GM18870 (cell line): ENCODE measurements around the gene NME8.
"Not testable (repeated sequence)": the region's sequence is repeated elsewhere in the genome, so short reads cannot be mapped to it uniquely, and the experiment has no call there.

ENCODE experiments used
- ATAC-seq: cut with Tn5 transposase; IDR thresholded peaks from one replicate; pipeline ENCODE4 v1.9.1; 2021; ENCODE audit warnings: moderate library complexity; ENCODE audit not compliant: unreplicated experiment

The NME8 gene, protein sequence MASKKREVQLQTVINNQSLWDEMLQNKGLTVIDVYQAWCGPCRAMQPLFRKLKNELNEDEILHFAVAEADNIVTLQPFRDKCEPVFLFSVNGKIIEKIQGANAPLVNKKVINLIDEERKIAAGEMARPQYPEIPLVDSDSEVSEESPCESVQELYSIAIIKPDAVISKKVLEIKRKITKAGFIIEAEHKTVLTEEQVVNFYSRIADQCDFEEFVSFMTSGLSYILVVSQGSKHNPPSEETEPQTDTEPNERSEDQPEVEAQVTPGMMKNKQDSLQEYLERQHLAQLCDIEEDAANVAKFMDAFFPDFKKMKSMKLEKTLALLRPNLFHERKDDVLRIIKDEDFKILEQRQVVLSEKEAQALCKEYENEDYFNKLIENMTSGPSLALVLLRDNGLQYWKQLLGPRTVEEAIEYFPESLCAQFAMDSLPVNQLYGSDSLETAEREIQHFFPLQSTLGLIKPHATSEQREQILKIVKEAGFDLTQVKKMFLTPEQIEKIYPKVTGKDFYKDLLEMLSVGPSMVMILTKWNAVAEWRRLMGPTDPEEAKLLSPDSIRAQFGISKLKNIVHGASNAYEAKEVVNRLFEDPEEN

DNA sequence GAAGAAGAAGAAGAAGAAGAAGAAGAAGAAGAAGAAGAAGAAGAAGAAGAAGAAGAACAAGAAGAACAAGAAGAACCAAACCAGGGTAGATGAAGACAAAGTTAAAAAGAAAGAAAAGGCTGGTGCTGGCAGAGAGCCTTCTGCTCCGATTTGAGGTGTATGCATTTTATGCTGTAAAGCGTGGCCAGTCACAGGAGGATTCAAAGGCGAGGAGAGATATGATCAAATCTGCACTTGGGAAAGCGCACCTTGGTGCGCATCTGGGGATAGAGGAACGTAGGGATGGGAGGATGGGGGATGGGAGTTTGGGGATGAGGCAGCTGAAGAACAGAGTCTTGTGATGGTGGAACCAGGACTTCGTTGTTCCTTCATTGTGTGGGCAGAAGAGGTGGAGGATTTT, at the start of gene NME8:
Gene NME8, plus strand, starts transcription at position 301 of the 400 bp plus-strand sequence. CDS start 1,670 bp downstream, outside the sequence.
- ATAC-seq = no peak

DNA sequence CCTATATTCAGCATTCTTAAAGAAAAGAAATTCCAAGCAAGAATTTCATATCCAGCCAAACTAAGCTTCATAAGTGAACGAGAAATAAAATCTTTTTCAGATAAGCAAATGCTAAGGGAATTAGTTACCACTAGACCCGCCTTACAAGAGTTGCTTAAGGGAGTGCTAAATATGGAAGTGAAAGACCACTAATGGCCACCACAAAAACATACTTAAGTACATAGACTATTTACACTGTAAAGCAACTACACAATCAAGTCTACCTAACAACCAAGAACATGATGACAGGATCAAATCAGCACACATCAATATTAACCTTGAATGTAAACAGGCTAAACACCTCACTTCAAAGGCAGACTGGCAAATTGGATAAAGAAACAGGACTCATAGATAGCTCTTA, 42.2 kb upstream of the NME8 start:
- ATAC-seq = no peak

DNA sequence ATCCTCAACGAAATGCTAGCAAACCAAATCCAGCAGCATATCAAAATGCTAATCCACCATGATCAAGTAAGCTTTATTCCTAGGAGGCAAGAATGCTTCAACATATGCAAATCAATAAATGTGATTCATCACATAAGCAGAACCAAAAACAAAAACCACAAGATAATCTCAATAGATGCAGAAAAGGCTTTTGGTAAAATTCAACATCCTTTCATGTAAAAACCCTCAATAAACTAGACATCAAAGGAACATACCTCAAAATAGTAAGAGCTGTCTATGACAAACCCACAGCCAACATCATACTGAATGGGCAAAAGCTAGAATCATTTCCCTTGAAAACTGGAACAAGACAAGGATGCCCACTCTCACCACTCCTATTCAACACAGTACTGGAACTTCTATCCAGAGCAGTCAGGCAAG, 36.2 kb upstream of the NME8 start:
- ATAC-seq = not testable (repeated sequence)

DNA sequence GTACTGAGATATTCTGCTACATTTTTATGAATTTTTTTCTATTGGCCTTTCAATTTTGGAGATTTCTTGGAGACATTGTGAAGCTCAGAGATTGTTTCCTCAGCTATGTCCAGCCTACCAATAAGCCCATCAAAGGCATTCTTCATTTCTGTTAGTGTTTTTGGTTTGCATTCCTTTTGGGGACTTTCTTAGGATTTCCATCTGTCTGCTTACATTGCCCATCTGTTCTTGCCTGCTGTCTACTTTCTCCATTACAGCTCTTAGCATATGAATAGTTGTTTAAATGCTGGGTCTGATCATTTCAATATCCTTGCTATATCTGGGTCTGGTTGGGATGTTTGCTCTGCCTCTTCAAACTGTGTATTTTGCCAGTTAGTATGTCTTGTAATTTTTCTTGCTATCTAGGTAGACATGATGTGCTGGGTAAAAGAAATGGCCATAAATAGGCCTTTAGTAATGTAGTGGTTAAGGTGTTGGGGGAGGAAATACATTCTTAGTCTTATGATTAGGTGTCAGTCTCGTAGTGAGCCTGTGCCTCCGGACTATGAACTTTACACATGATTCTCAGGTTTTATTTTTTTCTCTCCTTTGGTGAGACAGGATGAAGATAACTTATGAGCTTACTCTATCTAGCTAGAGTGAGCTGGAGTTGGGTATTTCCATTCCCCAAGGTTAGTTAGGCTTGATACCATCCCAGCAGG, 32.6 kb upstream of the NME8 start:
- peak; percentile 94 for ATAC-seq

DNA sequence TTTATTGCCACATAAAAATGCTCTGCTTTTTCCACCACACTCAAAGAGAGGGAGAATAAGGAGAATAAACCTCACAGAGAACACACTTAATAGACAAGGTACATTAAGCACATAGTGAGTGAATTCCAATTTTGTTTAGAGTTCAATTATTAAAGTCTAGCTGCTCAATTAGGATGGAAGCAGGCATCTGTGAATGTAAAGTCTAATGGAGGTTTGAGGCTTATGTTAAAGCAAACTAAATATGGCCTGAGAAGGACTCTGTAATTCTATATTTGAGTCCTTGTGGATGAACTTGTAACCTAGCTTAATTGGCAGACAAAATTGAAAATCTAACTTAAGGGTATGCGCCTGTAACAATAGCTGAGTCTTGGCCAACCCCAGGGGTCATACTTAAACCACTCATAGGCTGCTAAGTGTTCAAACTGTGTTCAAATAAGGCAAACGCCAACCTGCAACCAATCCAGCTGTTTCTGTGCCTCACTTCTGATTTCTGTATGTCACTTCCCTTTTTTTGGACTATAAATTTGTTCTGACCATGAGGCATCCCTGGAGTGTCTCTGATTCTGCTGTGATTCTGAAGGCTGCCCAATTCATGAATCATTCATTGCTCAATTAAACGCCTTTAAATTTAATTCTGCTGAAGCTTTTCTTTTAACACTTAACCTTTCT, 31.3 kb upstream of the NME8 start:
- no peak for ATAC-seq

DNA sequence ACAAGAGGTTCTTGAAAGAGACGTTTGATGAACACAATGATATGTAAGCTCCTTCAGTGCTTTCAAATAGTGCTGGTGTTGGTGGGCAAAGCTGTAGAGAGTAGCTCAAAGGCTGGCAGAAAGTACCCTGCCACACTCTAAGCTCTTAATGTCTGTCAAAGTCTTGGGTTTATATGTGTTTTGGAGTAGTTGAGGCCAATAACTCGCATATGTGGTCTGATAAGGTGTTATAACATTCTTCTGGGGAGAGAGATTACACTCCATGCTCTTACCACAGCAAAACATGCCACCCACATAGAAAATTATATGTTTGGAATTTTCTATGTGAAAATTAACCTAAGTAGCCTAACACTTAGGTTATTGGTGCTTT, 30.8 kb upstream of the NME8 start:
- no peak for ATAC-seq

DNA sequence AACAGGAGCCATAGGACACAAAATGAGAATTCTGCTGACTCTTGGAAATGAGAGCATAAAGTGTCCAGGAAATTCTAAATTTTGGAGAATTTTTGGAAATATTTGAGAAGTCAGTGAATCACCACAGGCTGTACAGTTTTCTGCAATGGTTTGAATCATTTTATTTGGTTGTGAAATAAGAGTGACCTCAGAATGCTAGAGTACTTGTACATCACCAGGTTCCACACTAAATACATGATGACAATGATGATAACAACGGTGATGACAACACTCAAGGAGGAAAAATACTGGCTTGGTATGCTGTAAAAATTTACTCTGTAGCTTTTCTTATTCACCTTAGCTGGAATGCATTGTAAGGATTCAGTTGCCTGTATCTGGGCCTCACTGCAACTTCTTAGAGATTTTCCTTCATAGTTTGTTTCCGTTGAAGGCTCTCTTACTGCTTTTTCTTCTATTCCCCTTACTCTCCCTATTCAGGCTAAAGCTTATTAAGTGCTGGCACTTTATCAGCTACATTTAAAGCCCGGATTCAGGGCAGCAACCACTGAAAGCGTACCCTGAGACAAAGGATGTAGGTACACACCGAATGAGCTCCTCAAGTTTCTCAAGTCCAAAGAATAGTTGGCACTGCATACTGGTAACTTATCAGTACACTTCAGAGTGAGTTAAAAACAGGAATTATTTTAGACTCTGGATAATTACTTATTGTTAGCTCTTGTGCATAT, 30.2 kb upstream of the NME8 start:
- no peak for ATAC-seq

DNA sequence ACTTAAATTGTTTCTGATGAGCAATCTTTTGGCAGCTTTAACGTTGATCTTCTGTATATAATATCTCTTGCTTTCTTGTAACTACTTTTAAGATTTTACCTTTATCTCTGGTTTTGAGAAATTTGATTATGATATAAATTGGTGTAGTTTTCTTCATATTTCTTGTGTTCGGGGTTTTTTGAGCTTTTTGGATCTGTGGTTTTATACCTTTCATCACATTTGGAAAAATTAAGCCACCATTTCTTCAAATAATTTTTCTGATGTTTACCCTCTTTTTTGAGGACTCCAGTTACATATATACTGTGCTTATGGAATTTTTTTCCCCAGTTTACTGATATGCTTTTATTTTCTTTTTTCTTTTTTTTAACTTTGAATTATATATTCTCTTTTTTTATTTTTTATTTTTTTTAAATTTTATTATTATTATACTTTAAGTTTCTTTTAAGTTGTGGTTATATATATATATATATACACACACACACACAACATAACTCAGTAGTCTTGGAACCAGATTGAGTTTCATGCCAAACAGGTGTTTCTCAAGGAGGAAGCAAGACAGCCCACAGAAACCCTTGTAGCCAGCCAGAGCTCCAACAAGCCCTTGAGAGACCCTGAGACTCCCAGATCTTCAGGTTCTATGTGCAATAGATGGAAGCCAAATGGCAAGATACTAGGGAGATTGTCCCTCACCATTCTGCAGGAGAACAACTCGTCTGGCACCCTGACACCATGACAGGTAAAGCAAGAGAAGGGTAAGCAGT, 27.5 kb upstream of the NME8 start:
- ATAC-seq = peak; percentile 58

DNA sequence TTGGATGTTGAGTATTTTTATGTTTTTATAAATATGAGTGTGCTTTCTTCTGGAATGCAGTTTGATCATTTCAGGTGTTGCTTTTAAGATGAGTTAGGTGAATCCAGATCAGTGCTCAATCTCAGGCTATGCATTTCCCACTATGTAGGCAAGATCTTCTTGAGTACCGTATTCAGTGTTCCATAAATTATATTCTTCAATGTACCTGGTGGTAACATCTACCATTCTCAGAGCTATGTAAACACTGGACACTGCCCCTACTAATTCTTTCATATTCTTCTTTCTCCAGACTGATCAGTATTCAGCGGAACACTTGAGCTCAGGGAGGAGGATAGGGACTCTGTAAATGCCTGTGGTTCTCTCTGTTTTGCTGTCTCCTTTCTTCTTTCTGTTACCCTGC, 25.5 kb upstream of the NME8 start:
- no peak for ATAC-seq

DNA sequence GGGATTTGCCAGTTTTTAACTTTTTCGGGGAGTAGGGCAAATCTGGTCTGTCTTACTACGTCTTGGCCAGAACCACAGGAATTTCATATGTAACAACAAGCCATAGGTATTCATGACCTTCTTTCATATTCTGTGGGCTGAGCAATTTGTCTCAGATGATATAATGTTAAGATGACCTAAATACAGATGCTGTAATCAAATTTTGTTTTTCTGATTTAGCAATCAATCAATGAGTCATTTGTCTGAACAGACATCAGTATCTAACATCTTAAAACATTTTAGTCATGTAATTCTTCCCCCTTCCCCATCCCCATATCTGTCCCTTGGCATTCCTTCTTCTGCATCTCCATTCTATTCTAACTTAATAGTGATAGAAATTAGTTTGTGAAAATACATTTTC, 24.8 kb upstream of the NME8 start:
- no peak for ATAC-seq

DNA sequence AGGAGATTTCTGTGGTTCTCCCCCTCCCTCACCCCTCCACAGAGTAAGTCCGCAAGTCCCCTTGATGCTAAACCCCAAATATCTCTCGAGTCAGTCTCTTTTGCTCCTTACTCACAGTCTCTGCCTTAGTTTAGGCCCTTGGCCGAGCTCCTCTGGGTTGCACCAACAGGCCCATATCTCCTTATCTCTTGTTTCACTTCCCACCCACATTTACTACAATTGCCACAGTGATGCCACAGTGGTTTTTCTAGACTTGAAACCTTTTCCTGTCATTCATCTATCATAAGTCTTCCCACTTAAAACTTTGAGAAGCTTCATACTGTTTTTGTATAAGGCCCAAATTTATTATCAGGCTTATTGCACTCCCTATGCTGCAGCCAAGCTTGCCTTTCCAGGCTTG, 23.4 kb upstream of the NME8 start:
- ATAC-seq = no peak

DNA sequence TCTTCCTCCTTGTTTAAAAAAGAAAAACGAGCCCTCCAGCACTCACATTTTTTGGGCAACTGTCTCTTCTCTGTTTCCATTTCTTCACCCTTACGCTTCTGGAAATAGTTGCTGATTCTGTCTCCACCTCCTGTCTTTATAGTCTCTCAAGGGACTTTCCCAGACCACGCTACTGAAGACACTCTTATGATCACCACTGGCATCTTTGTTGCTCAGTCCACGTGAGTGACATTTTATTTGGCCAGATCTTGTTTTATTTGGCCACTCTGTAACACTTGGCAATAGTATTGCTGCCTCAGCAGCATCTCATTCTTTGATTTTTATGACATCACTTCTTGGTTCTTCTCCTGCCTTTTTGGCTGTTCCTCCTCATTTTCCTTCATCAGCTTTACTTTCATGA, 21.6 kb upstream of the NME8 start:
- ATAC-seq = peak; percentile 59

DNA sequence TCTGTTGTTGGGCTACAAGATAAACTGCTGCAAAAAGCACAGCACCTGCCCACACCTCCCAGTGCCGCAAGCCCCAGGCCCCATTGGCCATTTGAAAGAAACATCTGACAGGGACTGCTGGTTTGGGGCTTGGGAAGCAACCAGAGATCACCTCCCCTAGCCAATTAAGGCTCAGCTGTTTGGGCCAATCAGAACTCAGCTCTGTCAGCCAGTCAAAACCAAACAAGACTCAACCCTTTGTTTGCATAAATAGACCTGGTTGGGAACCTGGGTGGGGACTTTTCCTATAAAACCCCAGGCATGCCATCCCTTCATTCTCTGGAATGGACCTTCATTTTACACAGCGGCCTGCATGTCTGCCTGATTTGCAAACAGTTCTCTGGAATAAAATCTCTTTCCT, 17.2 kb upstream of the NME8 start:
- no peak for ATAC-seq

DNA sequence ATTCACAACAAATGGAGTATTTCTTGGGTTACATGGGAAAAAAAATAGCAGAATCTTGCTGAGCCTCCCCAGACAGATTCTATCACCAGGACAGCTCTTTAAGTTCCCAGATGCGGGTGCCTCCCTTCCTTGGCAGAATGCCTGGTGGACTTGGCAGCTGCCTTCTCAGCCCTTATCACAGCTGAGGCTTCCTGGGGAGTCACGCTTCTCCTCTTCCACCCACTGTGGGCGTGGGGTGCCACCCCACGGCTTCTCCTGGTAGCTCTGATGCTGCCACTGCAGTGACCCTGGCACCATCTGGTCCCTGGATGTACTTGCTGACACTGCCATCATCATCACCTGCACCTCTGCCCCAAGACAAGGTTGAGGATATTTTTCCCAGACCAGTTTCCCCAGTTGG, 16.2 kb upstream of the NME8 start:
- no peak for ATAC-seq

DNA sequence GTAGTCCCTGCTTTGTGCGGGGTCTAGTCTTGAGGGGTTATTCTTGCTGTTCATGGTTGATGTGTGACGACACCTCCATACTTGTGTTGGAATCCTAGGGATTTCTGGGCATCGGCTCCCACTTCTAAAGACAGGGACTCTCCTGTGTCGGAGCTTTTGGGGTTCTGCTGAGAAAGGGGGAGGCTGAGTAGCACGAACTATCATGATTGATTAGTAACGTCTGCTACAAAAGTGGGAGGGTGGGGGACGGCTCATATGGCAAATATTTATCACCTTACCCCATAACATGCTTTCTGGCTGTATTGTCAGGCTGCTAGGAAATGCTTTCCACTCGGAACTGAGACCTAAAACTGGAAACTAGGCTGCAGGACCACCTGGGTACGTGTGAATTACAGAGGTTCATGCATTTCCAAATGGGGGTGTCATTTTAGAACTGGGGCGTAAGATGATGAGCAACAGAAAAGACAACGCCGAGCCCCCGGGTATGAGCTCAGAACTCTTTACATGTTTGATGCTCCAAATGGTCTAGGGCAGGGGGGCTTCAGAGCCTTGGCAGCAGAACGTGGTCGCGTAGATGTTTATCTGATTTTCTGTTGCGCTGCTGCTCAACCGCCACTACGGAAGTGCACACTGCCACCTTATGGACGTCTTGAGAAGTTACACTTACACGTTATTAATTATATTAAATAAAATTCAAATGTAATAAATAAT, 15.1 kb upstream of the NME8 start:
- no peak for ATAC-seq

DNA sequence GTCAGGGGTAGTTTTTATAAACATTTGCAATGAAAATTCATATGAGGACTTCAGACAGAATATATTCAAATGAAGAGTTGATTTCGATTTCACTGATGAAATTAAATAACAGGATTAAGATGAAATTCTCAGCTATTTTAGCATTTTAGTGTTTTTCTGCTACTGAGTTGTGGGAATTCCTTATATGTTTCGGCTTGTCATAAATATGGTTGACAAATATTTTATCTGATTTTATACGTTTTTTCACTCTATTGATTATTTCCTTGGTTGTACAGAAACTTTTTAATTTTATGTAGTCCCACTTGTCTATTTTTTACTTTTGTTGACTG, 14.6 kb upstream of the NME8 start:
- ATAC-seq = no peak

DNA sequence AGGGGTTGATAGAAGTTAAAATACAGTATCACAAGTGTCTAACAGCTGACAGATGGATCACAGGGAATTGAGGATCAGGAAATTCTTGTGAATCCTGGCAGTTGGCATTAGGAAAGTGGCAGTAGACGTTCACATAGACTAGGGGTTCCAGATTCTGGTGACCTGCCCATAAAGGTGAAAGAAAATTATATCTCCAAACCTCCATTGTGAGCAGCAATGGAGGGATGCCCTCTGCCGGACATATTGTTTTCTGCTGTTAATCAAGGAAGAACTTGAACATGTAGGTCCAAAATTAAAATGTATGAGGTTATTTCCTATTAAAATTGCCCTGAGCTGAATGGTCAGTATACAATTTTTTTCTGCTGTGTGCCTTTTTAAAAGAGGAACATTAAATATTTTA, 5.1 kb downstream of the NME8 start:
- ATAC-seq = no peak

DNA sequence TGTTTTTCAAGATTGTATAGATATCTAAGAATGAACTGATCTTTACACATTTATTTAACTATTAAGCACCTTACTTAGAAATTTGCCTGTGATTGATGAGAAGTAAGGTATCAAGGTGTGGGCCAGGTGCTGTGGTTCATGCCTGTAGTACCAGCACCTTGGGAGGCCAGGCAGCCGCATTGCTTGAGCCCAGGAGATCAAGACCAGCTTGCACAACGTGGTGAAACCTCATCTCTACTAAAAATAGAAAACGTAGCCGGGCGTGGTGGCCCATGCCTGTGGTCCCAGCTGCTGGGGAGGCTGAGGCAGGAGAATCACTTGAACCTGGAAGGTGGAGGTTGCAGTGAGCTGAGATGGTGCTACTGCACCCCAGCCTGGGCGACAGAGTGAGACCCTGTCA, 33.7 kb downstream of the NME8 start:
- ATAC-seq = no peak

DNA sequence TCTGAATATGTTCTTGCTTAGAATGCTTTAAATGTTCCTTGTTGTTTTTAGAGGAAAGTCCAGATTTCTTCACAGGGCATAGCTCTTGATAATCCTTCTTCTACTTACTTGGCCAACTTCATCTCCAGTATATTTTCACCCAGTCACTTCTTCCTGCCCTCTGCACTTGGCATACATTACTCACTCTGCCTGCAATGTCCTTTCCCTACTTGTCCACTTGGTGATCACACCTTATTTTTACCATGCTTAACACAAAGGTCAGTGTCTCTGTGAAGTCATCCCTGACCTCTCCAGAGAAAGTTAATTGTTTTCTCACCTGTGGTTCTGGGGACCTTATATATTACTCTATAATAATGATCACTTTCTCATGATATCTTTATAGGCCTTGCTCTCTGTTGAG, 45.0 kb downstream of the NME8 start:
- ATAC-seq = no peak

DNA sequence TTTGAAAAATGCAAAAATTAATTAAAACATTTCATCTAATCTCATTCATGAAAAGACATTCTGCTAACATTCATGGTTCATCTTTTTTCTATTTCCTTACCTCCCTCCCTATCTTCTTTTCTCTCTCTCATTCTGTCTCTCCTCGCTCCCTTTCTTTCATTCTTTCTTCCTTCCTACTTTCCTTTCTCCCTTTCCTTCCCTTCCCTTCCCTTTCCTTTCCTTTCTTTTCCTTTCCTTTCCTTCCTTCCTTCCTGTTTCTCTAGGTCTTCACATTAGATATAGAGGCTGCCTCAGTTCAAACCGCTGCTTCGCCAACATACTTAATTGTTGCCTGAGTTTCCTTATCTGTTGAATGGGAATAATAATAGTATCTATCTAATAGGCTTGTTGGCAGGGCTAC, 46.3 kb downstream of the NME8 start:
- ATAC-seq = no peak
